A549 (cell line): ENCODE measurements around the gene RBFOX1. TPM values are rescaled to one million over a fixed set of nuclear protein-coding genes. Genes with fewer than 3 reads are reported as not detected.

ENCODE experiments used
- ATAC-seq, 2 experiments: fragments of 200-7000 bp in 1 of 2; fragments of >200 bp in 1 of 2; cut with Nextera tagmentation in 1 of 2; cut with Tn5 transposase in 1 of 2; 3 replicates each; pipeline versions ENCODE4 v1.8.0 to v1.9.1; 2018 to 2020; ENCODE audit warnings: mild to moderate bottlenecking in 1 of 2, moderate library complexity in 1 of 2
- CTCF ChIA-PET: fragments of 300-600 bp; sonication (Branson Sonifier 250); formaldehyde crosslinking; extraction: SDS; loops from one replicate; lab custom pipeline; 2021; ENCODE audit warnings: antibody characterized with exemption, inconsistent platforms; lab: Yijun Ruan, JAX
- POLR2A ChIA-PET: fragments of 350-600 bp; formaldehyde crosslinking; extraction: SDS; loops from one replicate; lab custom pipeline; 2021; ENCODE audit warnings: antibody characterized with exemption, inconsistent platforms; lab: Yijun Ruan, JAX
- DNase-seq, 2 experiments: peaks; one replicate each; pipeline versions ENCODE4 v3.0.0 to v3.0.0-alpha.2; 2011 to 2016; ENCODE audit warnings: low read depth in 1 of 2, low spot score in 1 of 2
- FAIRE-seq: peaks from 2 replicates; lab custom pipeline; 2011; peaks lifted over from hg19 to GRCh38; lab: Jason Lieb, UNC
- H3K27ac ChIP-seq, 2 experiments: fragments of >200 bp; sonication (Bioruptor Twin); formaldehyde crosslinking; 3 replicates each; pipeline ENCODE4 v1.5.1; 2016 to 2017
- H3K4me1 ChIP-seq: fragments of >200 bp; sonication (Bioruptor Twin); formaldehyde crosslinking; 3 replicates; pipeline ENCODE4 v1.6.1; 2016
- H3K4me2 ChIP-seq: fragments of >200 bp; sonication (Bioruptor Twin); formaldehyde crosslinking; 3 replicates; pipeline ENCODE4 v1.6.1; 2016
- H3K4me3 ChIP-seq: fragments of >200 bp; sonication (Bioruptor Twin); formaldehyde crosslinking; 3 replicates; pipeline ENCODE4 v1.5.1; 2016
- H3K9me3 ChIP-seq: fragments of >200 bp; sonication (Bioruptor Twin); formaldehyde crosslinking; 3 replicates; pipeline ENCODE4 v1.6.1; 2016
- ATOH8 ChIP-seq: fragments of 250-450 bp; sonication (Bioruptor Pico); IDR thresholded peaks from 2 replicates; pipeline ENCODE4 v1.5.0; 2020; ENCODE audit warnings: low read depth, mild to moderate bottlenecking, moderate library complexity
- BCL3 ChIP-seq: fragments of >200 bp; sonication (Bioruptor Twin); formaldehyde crosslinking; IDR thresholded peaks from 3 replicates; pipeline ENCODE4 v1.6.1; 2016
- CBX2 ChIP-seq: fragments of 200-600 bp; sonication (generic); IDR thresholded peaks from 2 replicates; pipeline ENCODE4 v1.6.1; 2016; ENCODE audit warnings: low read depth, mild to moderate bottlenecking, borderline replicate concordance
- CBX8 ChIP-seq: fragments of 200-600 bp; sonication (generic); IDR thresholded peaks from 2 replicates; pipeline ENCODE4 v1.6.1; 2016
- EHF ChIP-seq: fragments of 250-450 bp; sonication (Bioruptor Pico); IDR thresholded peaks from 2 replicates; pipeline ENCODE4 v1.5.0; 2020; ENCODE audit warnings: mild to moderate bottlenecking
- ELK1 ChIP-seq: fragments of 150-350 bp; IDR thresholded peaks from 2 replicates; pipeline ENCODE4 v1.6.1; 2014; ENCODE audit warnings: low read depth, mild to moderate bottlenecking, low read length
- FOSB ChIP-seq: fragments of 250-450 bp; sonication (Bioruptor Pico); IDR thresholded peaks from 2 replicates; pipeline ENCODE4 v1.5.0; 2020; ENCODE audit warnings: mild to moderate bottlenecking, moderate library complexity
- FOSL2 ChIP-seq, 2 experiments: fragments of 450-650 bp in 1 of 2; fragments of >200 bp in 1 of 2; sonication (Bioruptor Twin) in 1 of 2; formaldehyde crosslinking; IDR thresholded peaks; 2 replicates each; pipeline versions ENCODE4 v1.5.0 to v1.6.1; 2016 to 2020; ENCODE audit warnings: mild to moderate bottlenecking in 1 of 2, moderate library complexity in 1 of 2
- GATA3 ChIP-seq: IDR thresholded peaks from 2 replicates; pipeline ENCODE4 v1.6.1; 2012; ENCODE audit warnings: borderline replicate concordance
- HEYL ChIP-seq: fragments of 250-450 bp; sonication (Bioruptor Pico); IDR thresholded peaks from 2 replicates; pipeline ENCODE4 v1.8.0; 2021; ENCODE audit warnings: mild to moderate bottlenecking, moderate library complexity
- JUN ChIP-seq, 2 experiments: fragments of >200 bp; sonication (Bioruptor Twin); formaldehyde crosslinking; IDR thresholded peaks; 2 replicates in 1 of 2; 3 replicates in 1 of 2; pipeline ENCODE4 v1.6.1; 2016 to 2017
- JUNB ChIP-seq: fragments of >200 bp; sonication (Bioruptor Twin); formaldehyde crosslinking; IDR thresholded peaks from 2 replicates; pipeline ENCODE4 v1.6.1; 2016
- MAX ChIP-seq: IDR thresholded peaks from 2 replicates; pipeline ENCODE4 v1.6.1; 2012
- PBX3 ChIP-seq: IDR thresholded peaks from 2 replicates; pipeline ENCODE4 v1.6.1; 2012
- RFX5 ChIP-seq: fragments of 450-650 bp; IDR thresholded peaks from 2 replicates; pipeline ENCODE4 v1.7.1; 2014; ENCODE audit warnings: antibody characterized with exemption, mild to moderate bottlenecking, moderate library complexity
- SMC3 ChIP-seq: fragments of >200 bp; sonication (Bioruptor Twin); formaldehyde crosslinking; IDR thresholded peaks from 3 replicates; pipeline ENCODE4 v1.6.1; 2018; ENCODE audit warnings: inconsistent platforms
- TFCP2L1 ChIP-seq: fragments of 250-450 bp; sonication (Bioruptor Pico); IDR thresholded peaks from 2 replicates; pipeline ENCODE4 v1.5.0; 2021; ENCODE audit warnings: mild to moderate bottlenecking
- USF2 ChIP-seq: fragments of 450-650 bp; IDR thresholded peaks from 2 replicates; pipeline ENCODE4 v1.6.1; 2014; ENCODE audit warnings: antibody characterized with exemption
- WGBS: methylation state at CpG from one replicate; pipeline ENCODE4 v1.1.6; 2017; ENCODE audit errors: missing lambda C conversion rate; 5-methylcytosine and 5-hydroxymethylcytosine counted together
- polyA plus RNA-seq, 4 experiments: library from polyadenylated mRNA; depleted of rRNA in 3 of 4; stranded (reverse); fragments of >200 nt; fragmentation: RNase III in 1 of 4; extraction: RNeasy Plus Mini Kit Qiagen cat#74134 plus additional on column Dnase treatment in 1 of 4; gene quantifications; 2 replicates in 3 of 4; 3 replicates in 1 of 4; pipeline ENCODE4 v1.2.3, GENCODE V29; 2011 to 2017

The RBFOX1 gene
- polyA plus RNA-seq, 2 of the 4 experiments (the other 2 are of a cell fraction): not detected

- H3K27ac ChIP-seq: no peak overlapping the region
- H3K4me1 ChIP-seq: no peaks in the 10 kb centered on the region
- no peak overlapping the region for H3K4me3 ChIP-seq
- no peak for DNase-seq
- no peak for ATAC-seq
- no peak overlapping the region for H3K4me2 ChIP-seq
- no peaks in the 10 kb centered on the region for H3K9me3 ChIP-seq
- CTCF ChIA-PET: no interaction called here
- no peak for TF ChIP-seq MAX
- TF ChIP-seq USF2: no peak
- TF ChIP-seq JUN (IDR thresholded peaks at IDR 0.05): no peak
- TF ChIP-seq BCL3: no peak
- FAIRE-seq: no peak
- POLR2A ChIA-PET: no interaction called here
- WGBS: under 1% methylated on average over 3 of the region's 3 CpGs
Measured at GRCh38 chr16:7601100-7601499, 268.5 kb downstream of the RBFOX1 start.

- WGBS: 10% methylated on average over 7 of the region's 7 CpGs
- ChIA-PET POLR2A (no interaction called here), CTCF (no interaction called here)
- FAIRE-seq (no peak), DNase-seq (no peak), ATAC-seq (no peak)
- TF ChIP-seq ELK1 (no peak), CBX8 (no peak), CBX2 (no peak), PBX3 (no peak), GATA3 (no peak), ATOH8 (CRISPR knock-in tag) (no peak), RFX5 (no peak), HEYL (CRISPR knock-in tag) (no peak), SMC3 (no peak), TFCP2L1 (CRISPR knock-in tag) (no peak), FOSB (CRISPR knock-in tag) (no peak), EHF (CRISPR knock-in tag) (no peak)
- Histone ChIP-seq H3K4me3 (no peak overlapping the region), H3K4me1 (no peaks in the 10 kb centered on the region), H3K9me3 (no peaks in the 10 kb centered on the region; the same call in 2 of the 3 replicates), H3K4me2 (no peak overlapping the region), H3K27ac (no peak overlapping the region)
Measured at GRCh38 chr16:7602291-7602950, 269.8 kb downstream of the RBFOX1 start.

- no peak overlapping the region for H3K27ac ChIP-seq
- ChIA-PET CTCF (interaction anchor here (0.6 kb wide), 1 partner anchor 108 kb away, joined by 3 read pairs; no protein-coding TSS in a partner anchor), POLR2A (no interaction called here)
- FAIRE-seq (no peak), DNase-seq (no peak), ATAC-seq (no peak)
- under 1% methylated on average over 6 of the region's 6 CpGs for WGBS
- no peaks in the 10 kb centered on the region; the same call in 2 of the 3 replicates for H3K9me3 ChIP-seq
- H3K4me1 ChIP-seq: no peaks in the 10 kb centered on the region
- H3K4me2 ChIP-seq: no peak overlapping the region
- TF ChIP-seq JUNB: no peak
- TF ChIP-seq CBX8: no peak
- no peak for TF ChIP-seq FOSL2 (IDR thresholded peaks at IDR 0.05)
- TF ChIP-seq FOSL2 (CRISPR knock-in tag; IDR thresholded peaks at IDR 0.05): no peak
- H3K4me3 ChIP-seq: no peak overlapping the region
Measured at GRCh38 chr16:7605812-7606211, 273.2 kb downstream of the RBFOX1 start.
